NCI-H2227 treated with DMSO at 0.1 percent for 48 hours (cell line): ENCODE results near the gene P4HA2.

ENCODE experiments used
- DNase-seq: peaks from one replicate; lab custom pipeline; 2025; lab: John Stamatoyannopoulos, UW

The P4HA2 gene

DNA sequence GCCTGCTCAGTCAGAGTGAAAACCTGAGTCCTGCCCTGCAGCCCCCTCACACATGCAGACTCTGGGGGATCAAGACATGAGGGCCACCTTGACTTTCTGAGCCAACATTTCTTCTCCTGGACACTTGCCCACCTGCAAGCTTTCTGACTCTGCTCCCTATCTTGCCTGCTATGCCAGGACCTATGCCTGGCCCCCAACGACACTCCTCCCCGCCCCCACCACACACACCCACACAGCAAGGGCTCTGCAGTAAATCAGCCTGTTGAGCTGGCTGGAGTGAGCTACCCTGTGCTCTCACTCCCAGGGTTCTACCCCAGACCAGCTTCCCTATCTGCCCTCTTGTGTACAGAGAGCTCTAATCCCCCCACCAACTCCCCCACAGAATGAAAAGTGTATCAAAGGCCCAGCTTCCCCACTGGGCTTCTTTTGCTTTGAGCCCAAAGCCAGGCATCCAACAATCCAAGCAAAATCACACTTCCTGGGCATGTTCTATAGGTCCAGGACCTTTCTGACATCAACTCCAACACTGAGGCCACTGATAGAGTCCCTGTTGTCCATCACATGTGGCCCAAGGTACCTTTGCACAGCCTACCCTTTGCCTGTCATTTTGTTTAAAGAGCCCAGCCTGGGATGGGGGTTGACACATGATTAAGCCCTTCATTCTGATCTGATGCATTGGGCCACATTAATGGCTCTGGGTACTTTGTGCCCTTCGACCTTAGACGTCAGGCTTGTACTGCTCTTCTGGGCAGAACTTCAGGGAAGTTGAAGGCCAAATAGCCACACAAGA, 37.1 kb upstream of the P4HA2 start:
- DNase-seq: no peak

GRCh38 chr5:132263548-132264261, 36.1 kb upstream of the P4HA2 start:
- DNase-seq: no peak

DNA sequence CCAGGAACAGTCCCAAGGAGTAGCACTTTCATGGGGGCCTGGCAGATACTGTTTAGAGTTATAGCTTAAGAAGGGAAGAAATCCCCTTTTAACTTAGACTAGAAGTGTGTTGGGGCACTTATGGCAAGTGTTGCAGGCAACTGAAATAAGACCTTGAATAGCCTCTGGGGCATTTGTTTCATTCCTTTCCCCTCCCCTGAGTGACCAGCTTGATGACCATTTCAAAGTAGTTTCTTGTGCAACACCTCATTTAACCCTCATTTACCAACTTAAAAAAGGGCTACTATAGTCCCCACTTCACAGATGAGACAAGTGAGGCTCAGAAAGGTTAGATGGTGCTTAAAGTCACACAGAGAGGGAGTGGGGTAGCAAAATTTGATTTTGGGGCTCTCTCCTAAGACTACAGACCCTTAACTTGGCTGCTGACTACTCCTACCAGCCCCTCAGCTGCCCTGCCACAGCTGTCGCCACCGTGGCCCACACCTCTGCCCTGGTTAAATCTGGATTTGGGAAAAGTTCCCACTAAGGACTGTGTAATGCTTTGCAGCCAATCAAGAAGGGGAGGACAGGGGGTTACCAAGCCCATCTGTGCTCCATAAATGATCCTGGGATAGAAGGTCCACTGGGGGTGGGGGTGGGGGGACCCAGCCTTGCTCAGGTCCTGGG, 35.4 kb upstream of the P4HA2 start:
- DNase-seq: no peak

DNA sequence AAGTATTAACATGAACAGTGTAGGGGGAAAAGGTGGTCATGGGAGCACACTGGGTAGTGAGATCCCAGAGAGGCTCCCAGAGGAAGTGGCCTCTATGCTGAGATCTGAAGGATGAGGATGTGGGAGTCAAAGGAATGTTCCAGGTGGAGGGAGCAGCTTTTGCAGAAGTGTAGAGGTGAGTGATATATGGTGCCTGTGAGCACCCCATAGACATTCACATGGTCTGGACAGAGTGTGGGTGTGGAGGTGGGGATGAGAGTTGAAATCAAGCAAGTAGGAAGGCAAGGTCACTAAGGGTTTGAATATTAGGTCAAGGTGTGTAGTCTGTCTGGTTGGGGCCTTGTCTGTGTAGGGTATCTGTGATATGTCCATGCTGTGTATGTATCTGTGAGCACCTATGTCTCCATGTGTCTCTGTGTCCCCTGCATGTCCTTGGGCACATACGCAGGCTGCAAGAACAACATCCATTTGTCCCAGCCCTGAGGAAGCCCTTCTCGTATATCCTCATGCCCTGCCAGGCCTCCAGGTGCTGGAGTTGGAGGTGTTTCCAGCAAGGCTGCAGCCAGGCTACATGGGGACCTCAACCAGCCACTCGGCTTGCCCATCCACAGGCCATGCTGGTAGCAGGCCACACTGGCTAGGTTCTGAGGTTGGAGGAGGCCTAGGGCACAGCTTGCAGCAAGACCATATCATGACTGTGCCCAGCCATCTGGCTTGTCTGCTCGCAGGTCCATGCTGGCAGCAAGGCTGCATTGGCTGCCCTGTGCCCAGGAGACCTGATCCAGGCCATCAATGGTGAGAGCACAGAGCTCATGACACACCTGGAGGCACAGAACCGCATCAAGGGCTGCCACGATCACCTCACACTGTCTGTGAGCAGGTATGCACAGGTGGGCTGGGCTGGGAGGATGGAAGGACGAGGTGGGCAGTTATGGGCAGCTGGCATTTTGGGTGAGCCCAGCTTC, 34.5 kb upstream of the P4HA2 start:
- no peak for DNase-seq

- no peak for DNase-seq
Observed at GRCh38 chr5:132260714-132261551, 33.3 kb upstream of the P4HA2 start.

GRCh38 chr5:132260051-132260450, 32.4 kb upstream of the P4HA2 start:
- DNase-seq: no peak

GRCh38 chr5:132259069-132259851, 31.6 kb upstream of the P4HA2 start:
- DNase-seq: peak; percentile 6

DNA sequence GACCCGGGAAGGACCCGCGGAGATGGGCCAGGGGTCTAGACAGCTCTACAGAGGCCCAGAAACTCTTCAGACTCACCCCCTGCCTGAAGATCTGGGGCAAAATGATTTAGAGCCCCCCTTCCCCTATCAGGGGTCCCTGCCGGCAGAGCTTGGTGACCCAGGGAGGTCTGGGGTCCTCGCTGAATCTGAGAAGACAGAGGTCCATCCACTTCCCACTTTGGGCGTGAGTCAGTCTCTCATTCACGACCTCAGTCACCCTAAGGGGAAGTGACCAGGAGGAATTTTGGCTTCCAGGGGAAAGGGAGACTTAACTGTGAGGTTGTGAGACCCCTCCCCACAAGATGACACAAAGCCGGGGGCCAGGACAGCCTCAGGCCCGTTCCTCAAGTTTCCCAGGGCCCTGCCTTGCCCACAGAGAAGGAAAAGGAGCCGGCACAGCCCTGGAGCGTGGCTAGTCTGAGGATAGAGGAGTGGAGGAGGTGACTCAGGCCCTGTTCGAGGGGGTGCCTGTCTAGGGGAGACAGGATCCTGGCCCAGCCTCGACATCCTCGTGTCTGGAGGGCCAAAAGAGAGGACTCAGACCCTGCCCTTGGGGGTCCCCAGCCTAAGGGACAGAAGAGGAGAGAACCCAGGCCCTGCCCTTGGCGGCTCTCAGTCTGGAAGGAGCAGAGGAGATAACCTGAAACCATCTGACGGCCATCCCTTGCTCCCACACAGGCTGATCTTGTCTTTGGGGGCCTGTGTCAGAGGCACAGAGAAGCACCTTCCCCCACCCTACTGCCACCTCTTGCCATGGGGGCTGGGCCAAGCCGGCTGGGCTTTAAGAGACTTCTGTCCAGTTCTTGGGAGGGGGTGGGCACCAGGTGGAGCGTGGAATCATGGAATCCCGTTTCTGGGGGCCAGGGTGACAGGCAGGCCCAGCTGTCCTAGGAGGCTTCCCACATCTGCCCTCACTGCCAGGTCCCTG, 30.7 kb upstream of the P4HA2 start:
- no peak for DNase-seq

- peak; percentile 4 for DNase-seq
Observed at GRCh38 chr5:132257131-132258101, 29.8 kb upstream of the P4HA2 start, which contains the start of gene PDLIM4. TSS of gene PDLIM4 (plus strand) at chr5:132257696. CDS start at chr5:132257735, 39 bp downstream.

GRCh38 chr5:132256783-132257130, 29.1 kb upstream of the P4HA2 start:
- no peak for DNase-seq

DNA sequence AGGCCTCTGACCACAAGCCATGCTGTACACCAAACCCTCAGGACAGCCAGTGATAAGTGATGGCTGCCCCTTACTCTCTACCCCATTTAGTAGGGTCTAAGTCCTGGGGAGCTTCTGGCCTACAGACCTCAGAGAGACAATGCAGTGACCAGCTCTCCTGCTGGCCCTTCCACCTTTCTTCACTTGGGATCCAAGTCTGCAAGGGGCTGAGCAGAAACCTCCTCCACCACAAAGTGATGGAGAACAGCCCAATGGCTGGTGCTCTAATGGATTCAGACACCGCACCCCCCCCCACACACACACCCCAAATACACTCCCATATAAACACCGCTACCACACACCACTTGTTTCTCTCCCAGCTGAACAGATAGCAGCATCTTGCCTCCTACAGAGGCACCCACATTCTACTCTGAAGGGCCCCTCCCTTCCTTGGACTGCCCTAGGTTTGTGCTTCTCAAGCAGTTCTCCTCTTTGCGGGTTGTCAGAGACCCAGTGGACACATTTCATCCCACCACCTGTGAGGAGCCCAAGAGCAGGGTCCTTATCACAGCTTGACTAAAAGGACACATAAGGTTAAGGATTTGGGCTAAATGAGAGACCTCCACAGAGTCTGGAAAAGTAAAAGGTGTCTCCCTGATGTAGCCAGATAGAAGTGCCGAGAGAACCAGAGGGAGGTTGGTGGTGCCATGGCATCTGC, 28.6 kb upstream of the P4HA2 start:
- DNase-seq: no peak

- no peak for DNase-seq
Observed at GRCh38 chr5:132254321-132254977, 26.8 kb upstream of the P4HA2 start.

- DNase-seq: no peak
Observed at GRCh38 chr5:132253452-132254320, 26.0 kb upstream of the P4HA2 start.

GRCh38 chr5:132253008-132253441, 25.4 kb upstream of the P4HA2 start:
- no peak for DNase-seq

GRCh38 chr5:132251220-132251725, 23.6 kb upstream of the P4HA2 start:
- no peak for DNase-seq
